Activated effector memory CD4-positive, alpha-beta T cell treated with Interleukin-2 at 50 U/mL for 16 hours (primary cell): ENCODE measurements around the gene CDKN2A.
A peak's percentile ranks its signal among the peaks of the same experiment; 100 is the strongest.

Experiments
- DNase-seq: peaks from one replicate; pipeline ENCODE4 v3.0.0-alpha.2; 2020

Gene CDKN2A

DNA sequence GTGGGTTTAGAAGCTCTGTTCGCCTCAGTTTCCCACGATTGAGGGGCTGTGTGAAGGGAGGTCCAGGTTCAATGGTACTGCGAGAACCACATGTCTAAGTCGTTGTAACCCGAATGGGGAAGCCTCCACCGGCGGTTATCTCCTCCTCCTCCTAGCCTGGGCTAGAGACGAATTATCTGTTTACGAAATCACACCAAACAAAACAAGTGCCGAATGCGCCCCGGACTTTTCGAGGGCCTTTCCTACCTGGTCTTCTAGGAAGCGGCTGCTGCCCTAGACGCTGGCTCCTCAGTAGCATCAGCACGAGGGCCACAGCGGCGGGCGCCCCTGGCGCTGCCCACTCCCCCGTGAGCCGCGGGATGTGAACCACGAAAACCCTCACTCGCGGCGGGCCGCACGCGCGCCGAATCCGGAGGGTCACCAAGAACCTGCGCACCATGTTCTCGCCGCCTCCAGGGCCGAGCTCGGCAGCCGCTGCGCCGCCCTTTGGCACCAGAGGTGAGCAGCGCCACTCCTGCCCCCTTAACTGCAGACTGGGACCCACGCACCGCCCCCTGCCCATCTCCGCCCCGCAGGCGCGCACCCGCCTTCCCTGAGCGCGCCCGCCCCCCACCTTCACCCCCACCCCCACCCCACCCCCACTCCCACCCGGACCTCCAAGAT, at the start of gene CDKN2A:
TSS of gene CDKN2A (minus strand) at position 500 of the 663 bp plus-strand sequence.
- DNase-seq, result peak; percentile 43

DNA sequence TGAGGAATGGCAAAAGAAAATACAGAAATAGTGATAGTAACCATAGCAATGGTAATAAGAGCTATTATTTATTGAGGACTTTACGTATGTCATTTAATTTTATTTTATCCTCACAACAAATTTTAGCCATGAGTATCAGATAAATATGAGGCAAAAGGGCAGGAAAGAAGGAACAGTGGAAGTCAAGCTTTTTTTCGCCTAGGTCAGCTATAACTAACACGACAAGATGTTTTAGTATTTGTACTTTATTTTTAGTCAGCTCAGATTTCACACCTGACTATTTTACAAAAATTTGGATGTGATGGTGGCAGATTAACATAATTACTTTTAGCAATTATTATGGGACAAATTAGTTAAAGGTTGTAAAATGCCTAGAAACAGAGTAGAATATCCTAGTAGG, 49.7 kb upstream of the CDKN2A start:
- DNase-seq, result no peak

DNA sequence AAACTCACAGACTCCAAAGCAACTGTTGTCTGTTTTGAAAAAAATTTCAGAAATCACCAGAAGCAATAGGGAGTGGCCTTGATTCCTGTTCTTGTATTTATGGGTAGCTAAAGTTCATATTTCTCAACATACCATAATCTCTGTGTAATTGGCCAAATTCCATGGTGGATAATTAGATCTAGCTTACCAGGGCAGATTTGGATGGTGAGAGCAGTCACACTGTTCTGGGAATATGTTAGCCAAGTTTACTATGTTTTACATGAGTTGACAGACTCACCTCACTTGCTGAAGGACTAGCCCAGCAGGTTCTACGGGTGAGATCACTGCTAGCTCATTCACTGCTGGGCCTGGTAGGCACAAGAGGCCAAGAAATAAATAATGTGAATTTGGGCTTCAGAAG, 47.6 kb upstream of the CDKN2A start:
- DNase-seq, result no peak

DNA sequence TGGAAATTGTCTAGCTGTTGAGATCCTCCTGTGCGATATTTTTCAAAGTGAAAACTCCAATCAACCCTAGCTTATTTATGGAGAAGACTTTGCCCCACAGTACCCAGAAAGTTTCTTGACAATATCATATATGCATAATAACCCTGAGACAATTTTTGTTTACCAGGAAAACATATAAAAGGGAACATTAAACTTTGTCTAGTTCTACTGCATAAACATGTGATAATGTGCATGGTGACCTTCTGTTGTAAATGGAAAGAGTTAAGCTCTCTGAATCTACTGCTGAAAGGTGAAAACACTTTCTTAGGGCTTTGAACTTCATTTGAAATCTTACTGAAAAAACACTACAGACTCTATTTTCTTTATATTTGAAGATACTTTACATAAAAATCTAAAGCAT, 47.2 kb upstream of the CDKN2A start:
- DNase-seq, result no peak

DNA sequence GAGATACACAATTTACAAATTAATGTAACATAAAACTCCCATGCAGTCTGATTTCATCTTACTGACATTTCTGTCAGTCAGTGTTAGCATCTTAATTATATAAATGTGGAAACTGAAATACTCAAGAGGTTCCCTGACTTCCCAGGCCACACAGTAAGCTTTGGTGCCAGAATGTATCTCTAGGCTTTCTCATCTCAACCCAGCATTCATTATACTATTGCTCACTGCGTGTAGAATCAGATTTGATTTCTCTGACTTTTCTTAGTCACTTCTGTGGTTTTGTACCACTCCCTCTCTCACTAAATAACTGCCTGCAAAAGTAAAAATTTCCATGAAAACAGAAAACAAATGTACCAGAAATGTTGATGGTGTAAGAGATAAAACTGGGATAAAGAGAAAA, 46.6 kb upstream of the CDKN2A start:
- DNase-seq, result no peak

DNA sequence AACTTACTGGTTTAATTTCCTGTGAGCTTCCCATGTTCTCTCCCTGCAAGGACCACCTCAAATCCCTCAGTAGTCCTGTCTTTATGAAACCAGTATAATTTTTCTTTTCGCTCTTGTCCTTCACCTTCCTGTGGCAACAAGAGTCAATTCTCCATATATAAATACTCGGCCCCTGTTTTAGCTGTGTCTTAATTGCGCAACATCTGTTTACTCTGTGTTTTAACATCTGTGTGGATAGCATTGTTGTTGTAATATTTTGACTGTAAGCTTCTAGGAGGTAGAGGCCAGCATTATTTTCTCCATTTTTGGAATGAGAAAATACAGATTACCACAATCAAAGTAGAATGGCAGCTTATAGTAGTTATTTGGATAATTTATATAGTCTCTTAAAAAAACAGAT, 45.1 kb upstream of the CDKN2A start:
- DNase-seq, result no peak

DNA sequence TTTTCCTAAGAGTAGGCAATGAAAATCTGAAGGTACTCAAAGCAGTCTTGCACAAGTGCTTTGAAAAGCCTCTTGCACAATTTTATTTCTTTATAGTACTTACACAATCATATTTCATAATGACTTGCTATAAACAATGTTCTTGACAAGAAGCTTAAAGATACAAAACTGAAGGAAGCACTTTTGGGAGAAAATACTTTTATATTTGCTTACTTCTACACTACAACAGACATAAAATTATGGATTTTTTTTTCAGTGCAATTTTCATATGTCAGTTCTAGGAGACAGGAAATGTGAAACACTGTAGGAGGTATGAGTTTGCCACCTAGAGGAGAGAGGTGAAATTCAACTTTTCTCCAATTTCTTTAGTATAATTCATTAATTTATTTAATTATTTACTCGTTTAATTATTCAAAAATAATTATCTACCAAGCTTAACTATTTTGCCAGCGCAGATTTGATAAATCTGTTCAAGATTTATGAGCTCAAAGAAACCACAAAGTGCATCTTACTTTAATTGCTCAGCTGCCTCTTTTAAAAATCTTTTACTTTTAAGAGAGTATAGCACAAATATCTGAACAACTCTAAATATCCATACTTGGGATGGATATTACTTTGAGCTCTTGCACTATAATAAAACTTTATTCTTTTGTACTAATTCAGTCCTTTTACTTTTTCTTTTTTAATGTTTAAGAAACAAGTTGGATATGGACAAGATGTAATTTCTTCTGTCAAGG, 43.9 kb upstream of the CDKN2A start:
- DNase-seq, result no peak

DNA sequence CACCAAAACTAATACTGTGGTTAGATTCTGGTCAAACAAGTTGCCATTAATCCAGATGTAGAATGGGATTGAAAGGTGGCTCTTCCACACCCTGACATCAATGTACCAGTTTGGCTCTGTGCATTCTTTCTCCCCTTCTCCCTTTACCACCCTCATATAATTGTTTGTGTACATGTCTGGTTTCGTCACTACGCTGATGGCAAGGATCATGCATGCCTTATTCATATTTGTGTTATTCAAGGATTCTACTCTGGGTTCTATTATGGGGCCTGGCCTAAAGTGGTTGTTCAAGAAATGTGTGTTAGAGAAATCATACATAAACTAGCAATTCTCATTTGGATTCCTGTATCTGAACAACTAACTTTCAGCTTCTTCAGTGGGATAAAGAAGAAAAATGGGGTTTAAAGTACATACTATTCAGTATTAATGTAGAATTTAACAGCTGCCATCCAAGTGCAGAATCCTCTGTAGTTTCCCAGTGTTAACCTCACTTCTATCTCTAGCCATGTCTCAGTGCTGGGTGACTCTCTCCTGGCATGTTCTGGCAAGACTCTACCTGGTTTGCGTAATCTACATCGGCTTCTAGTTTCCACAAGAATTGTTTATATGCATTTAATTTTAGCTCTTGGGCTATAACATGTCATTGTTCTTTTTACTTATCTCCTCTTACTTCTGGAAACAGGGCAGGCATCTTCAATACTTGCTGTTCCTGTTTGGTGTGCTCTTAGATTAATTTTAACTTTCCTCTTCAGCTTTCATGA, 42.9 kb upstream of the CDKN2A start:
- no peak for DNase-seq

DNA sequence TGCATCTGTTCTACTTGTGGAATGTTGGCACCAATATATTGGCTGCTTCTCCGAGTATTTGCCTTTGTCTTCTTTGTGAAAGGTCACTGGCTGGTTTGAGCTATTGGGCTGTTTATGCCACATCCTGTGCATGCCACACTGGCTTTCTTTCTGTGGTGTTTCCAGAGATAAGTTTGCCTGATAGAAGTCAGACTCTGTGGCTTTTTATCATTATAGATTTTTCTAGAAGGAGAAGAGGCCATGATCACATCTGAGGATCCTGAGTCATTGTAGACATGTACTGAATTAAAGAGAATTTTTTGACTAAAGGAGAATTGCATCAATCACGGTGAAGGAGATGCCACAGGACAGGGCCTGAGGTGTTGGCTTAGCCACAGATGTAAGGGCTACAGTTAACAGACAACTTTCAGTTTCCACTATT, 41.4 kb upstream of the CDKN2A start:
- DNase-seq, result no peak

DNA sequence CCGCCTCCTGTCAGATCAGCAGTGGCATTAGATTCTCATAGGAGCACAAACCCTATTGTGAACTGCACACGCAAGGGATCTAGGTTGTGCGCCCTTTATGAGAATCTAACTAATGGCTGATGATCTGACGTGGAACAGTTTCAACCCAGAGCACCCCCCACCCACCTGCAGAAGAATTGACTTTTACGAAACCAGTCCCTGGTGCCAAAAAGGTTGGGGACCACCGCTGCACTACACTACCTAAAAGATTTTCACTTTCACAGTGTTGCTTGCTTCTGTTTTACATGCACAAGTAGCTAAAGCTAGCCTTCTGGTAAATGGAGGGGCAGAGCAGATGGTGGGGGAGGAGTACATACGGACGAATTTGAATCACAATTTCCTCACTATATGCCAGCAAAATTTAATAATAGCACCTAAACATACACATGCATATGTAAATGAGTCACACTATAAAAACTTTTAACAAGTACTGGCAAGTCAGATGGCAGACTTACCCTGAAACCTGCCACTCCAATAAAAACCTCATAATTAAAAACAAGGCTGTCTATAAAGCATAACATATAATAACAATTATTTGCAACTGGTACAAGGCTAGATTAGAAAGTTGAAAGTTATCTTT, 38.9 kb upstream of the CDKN2A start:
- no peak for DNase-seq

DNA sequence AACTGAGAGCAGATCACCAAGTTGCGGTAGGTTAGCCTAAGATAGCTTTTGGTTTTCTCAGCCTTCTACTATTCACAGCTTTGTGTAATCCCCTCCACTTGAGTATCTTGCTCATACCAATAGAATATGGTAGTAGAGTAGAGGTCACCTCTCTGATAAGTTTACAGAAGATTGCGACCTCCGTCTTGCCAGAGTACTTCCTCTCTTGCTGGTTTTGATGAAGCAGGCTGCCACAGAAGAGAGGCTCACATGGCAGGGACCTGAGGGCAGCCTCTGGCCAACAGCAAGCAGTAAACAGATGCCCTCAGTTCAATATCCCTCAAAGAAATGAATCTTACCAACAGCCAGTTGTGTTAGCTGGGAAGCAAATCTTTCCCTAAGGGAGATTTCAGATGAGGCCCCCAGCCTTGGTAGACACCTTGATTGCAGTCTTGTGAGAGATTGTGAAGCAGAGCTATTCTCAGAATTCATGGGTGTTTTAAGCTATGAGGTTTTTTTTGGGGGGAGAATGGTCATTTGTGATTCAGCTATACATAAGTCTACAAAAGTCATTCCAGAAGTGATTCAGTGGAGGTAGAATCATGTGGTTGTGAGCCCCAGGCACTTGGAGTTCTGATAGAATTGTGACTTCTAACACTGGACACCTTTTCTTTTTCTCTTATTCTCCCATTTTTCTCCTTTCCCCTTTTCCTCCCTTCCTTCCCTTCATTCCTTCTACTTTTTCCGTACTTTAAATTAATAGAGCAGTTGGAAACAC, 37.6 kb upstream of the CDKN2A start:
- no peak for DNase-seq

DNA sequence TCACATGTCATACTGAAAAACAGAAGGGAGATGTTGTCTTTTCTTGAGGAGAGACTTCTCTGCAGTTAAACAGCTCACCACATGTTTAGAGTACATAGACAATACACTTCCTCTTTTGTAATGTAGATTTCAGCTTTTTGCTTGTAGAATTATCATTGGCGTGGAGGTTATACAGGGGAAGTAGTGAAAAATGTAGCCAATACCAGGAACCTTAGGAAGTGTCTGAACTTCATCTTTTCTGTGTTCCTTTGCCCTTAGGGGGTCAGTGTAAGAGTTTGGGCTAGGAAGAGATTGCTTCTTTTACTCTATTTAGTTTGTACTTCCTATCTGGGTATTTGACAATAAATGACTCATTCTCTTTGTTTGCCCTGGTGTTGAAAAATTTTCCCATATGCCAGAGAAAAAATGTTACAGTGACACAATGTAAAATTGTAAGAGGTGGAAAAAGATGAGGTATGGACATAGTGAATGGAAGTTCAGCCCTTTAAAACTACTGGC, 36.0 kb upstream of the CDKN2A start:
- DNase-seq, result no peak

DNA sequence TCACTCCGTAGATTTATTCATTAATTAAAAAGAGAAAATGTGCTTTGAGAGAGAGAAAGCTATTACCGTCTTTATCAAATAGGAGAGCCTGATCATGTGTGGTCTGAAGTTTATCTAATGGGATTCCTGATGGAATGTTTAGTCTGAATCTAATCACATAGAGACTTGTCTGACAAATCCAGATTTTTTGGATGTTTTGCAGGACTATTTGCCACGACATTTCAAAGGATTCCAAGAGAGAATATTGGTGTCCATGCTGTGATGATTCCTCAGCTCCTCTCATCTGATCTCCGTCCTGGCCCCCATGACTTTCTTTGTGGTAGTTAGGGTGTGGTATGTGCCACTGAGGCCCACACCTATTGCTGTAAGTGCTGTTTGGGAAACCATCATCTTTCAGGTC, 35.0 kb upstream of the CDKN2A start:
- DNase-seq, result no peak

DNA sequence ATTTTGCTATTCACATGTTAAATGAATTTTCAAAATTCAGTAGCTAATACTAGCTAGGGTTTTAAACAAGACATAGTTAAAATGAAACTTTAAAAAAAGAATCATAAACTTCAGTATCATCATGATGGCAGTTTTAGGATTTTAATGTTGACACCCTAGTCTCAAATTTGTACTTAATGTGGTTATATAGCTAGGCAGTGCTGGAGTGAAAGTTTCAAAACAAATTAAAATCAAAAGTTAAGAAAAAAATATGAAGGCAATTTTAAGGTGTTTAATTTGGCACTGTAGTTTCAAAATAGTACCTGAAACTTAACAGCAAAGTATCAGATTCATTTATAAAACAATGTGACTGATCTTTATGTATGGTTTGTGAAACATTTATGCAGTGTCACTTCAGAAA, 34.2 kb upstream of the CDKN2A start:
- DNase-seq, result no peak

DNA sequence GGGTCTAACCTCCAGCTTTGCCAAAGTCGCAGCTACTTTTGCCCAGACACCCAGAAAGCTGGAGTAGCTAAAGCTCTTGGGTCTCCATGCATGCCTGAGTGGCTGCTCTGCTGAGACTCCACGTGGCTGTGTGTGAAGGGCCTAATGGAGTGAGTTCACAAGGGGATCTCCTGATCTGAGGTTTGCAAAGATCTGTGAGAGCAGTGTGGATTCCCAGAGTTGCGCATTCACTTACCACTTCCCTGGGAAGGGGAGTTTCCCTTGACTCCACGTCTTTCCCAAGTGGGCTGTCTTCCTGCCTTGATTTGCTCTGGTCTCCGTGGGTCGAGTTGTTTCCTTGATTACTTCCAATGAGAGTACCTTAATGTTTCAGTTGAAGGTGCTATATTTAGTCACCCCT, 32.5 kb upstream of the CDKN2A start:
- DNase-seq, result no peak

DNA sequence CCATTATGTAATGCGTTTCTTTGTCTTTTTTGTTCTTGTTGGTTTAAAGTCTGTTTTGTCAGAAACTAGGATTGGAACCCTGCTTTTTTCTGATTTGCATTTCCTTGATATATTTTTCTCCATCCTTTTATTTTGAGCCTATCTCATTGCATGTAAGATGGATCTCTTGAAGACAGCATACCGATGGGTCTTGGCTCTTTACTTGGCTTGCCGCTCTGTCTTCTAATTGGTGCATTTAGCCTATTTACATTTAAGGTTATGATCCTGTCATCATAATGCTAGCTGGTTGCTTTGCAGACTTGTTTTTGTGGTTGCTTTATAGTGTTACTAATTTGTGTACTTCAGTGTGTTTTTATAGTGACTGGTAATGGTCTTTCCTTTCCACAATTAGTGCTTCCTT, 28.2 kb upstream of the CDKN2A start:
- DNase-seq, result no peak

DNA sequence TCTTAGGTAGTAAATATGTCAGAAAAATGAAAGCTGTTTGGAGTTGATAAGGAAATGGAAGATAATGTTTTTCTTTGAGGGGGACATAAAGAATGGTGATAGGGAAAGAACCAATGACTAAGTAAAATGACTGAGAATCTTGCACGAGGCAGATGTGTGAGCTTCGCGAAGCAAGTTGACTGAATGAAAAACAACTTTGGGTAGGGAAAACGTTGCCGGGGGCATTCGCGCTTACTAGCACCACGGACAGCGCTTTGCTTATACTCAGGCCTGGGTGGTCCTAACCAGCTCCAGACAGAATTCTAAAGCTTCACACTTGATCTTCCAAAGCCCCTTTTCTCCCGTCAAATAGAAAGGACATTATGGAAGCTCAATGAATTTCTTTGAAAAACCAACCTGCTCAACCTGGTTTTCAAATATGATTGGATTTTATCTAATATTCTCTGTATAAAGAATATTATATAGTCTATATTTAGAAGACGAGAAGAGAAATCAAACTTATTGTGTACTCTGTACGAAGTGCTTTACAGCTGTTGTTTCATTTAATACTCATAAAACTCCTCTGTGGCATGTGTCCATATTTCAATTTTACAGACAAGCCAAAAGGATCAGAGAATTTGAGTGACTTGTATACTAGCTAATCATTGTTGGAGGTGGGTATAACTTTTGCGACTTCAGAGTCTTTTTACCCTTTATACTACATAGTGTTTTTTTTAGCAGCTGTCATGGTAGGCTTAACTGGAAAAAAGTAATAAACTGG, 16.9 kb upstream of the CDKN2A start:
- no peak for DNase-seq

DNA sequence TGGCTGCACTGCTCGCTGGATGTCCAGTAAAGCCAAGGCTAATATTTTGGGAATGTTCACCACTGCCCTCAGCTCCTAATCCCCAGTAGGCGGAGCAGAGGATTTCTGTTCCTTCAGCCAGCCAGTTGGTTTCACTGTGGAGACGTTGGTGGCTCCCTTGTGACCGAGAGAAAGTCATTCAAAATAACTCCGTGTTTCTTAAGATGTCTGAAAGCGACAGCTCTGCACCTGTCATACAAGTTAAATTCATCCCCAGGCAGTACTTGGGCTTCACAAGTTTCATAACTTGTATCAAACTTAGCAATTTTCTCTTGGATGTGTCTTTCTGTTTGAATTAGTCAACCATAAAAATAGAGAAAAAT, 15.3 kb upstream of the CDKN2A start:
- DNase-seq, result no peak

DNA sequence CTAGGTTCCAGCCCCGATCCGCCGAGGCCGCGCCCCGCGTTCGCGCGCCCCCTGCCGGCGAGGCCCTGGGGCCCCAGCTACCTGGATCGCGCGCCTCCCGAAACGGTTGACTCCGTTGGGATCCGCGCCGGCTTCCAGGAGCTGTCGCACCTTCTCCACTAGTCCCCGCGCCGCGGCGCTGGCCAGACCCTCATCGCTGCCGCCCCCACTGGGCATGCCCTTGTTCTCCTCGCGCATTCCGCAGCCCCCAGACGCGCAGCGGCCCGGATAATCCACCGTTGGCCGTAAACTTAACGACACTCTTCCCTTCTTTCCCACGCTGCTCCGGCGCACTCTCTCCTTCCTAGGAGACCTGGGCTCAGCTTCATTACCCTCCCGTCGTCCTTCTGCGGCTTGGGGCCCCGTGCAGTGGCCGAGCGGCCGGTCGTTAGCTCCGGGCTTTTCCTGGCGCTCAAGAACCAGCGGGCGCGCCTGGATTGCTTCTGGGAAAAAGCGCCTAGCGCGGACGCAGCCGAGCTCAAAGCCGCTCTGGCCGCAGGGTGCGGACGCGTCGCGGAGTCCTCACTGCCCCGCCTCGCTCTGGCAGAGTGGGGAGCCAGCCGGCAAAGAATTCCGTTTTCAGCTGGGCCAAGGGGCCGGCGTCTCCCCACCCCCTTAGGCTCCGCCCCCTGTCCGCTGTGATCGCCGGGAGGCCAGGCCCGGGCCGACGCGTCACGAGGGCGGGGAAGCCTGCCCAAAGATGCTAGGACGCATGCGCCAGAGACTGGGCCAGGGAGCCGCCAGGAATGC, 14.7 kb upstream of the CDKN2A start, which contains the start of gene CDKN2B:
TSS of gene CDKN2B (minus strand) at position 589 of the 789 bp plus-strand sequence. CDS start at position 237, 352 bp downstream.
- DNase-seq, result peak; percentile 61

DNA sequence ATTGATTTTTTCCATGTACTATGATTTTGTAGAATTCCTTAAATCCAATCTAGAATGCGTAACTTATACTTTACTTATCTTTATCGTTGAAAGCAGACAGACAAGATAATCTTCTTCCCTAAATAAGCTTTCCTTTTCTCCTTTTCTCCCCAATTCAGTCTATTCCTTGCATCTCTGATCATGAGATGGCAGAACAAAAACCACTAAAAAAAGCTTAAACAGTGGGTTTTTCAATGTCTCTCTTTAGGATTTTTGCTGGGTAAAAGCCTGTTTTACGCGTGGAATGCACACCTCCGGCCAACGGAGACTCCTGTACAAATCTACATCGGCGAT, 14.2 kb upstream of the CDKN2A start:
- DNase-seq, result no peak
